T-helper 1 cell (primary cell): ENCODE data around the gene RAB17.
"Not testable (repeated sequence)": the region's sequence is repeated elsewhere in the genome, so short reads cannot be mapped to it uniquely, and the experiment has no call there.

Source experiments
- DNase-seq, 5 donors: peaks; one replicate each; pipeline ENCODE4 v3.0.0-alpha.2; 2012 to 2020

The RAB17 gene

DNA sequence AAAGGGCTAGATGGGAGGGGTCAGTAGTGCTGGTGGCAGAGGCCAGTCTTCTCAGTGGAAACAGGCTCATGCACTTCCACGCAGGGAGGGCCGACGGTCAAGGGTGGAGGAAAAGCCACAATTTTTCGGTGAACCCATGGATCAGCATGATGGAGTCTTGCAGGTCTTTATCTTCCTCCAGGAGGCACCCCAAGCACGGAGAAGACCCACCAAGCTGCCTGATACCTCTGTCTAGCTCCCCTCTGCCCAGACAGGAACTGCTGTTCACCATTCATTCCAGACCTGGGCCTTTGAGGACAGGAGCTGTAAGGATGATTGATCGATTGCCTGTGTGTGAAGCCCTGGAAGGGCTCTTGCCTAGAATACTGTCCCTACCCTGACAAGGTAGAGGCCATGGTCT, 34.0 kb upstream of the RAB17 start:
- no peak for DNase-seq

- DNase-seq, result no peak
Observed at GRCh38 chr2:237623428-237624403, 33.2 kb upstream of the RAB17 start.

- DNase-seq, result no peak
Observed at GRCh38 chr2:237618449-237618848, 27.9 kb upstream of the RAB17 start.

GRCh38 chr2:237617587-237617982, 27.1 kb upstream of the RAB17 start:
- DNase-seq, result no peak

- DNase-seq, result peak in 1 of 5 donors; percentile 13
Observed at GRCh38 chr2:237616734-237617586, 26.4 kb upstream of the RAB17 start.

- DNase-seq, result no peak
Observed at GRCh38 chr2:237616373-237616733, 25.8 kb upstream of the RAB17 start.

- DNase-seq, result no peak
Observed at GRCh38 chr2:237615631-237616249, 25.2 kb upstream of the RAB17 start.

DNA sequence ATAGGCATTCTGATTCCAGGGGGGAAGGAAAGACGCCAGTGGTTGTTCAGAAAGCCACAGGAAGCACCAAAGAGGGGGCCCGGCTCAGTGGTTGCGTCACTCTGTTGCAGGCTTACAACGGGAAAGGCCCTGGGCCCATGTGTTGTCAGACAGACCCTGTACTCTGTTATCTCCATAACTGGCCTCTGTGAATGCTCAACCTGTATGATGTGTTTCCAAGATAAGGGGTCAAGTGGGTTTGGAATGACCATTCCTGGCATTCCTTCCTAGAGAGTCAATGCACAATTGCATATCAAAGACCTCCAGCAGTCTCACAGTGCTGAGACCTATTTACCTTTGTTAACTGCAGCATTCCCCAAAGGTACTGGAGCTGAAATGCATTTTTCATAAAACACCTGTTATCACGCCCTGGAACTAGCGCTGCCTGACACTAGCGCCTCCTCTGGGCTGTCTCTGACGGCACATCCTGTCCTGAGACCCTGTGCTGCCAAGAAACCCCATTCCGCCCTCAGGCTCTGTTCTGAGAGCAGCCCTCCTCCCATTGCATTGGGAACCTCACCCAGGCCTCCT, 23.7 kb upstream of the RAB17 start:
- no peak for DNase-seq

DNA sequence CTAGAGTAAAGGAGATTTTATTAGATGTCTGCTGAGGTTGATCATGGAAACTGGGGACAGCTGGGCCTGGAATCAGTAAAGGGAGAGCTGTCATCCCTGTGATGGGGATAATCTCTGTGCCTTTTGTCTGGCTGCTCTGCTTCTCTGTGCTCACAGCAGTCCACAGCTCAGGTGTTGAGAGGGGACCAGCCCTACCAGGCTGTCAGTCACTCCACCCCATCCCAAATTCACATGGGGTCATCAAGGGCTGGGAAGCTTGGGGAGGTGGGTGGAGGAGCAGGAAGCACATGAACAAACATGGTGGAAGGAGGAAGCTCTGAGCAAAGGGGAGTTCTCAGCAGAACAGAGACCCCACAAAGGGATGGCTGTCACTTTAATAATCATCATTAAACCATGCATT, 23.1 kb upstream of the RAB17 start:
- DNase-seq, result no peak

- DNase-seq, result no peak
Observed at GRCh38 chr2:237612527-237613357, 22.2 kb upstream of the RAB17 start.

GRCh38 chr2:237606522-237606921, 16.0 kb upstream of the RAB17 start:
- DNase-seq, result not testable (repeated sequence)

DNA sequence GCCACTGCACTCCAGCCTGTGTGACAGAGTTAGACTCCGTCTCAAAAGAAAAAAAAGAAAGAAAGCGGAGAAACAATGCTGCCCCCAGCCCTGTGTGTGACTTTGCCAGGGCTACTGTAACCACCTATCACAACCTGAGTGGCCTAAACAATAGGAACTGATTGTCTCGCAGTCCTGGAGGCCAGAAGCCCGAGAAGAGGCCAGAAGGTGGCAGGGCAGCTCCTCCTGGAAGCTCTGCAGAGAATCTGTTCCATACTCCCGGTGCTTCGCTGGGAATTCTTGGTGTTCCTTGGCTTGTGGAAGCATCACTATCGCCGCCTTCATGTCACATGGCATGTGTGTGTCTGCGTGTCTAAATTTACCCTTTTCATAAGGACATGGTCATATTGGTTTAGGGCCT, 14.4 kb upstream of the RAB17 start:
- DNase-seq, result no peak

- no peak for DNase-seq
Observed at GRCh38 chr2:237604391-237604790, 13.9 kb upstream of the RAB17 start.

- peak; percentile 21 to 86 (median 37) for DNase-seq
Observed at GRCh38 chr2:237603718-237604362, 13.3 kb upstream of the RAB17 start.

GRCh38 chr2:237603049-237603717, 12.6 kb upstream of the RAB17 start:
- no peak for DNase-seq

- DNase-seq, result no peak
Observed at GRCh38 chr2:237602409-237602808, 11.9 kb upstream of the RAB17 start.

- no peak for DNase-seq
Observed at GRCh38 chr2:237601453-237602116, 11.1 kb upstream of the RAB17 start.

DNA sequence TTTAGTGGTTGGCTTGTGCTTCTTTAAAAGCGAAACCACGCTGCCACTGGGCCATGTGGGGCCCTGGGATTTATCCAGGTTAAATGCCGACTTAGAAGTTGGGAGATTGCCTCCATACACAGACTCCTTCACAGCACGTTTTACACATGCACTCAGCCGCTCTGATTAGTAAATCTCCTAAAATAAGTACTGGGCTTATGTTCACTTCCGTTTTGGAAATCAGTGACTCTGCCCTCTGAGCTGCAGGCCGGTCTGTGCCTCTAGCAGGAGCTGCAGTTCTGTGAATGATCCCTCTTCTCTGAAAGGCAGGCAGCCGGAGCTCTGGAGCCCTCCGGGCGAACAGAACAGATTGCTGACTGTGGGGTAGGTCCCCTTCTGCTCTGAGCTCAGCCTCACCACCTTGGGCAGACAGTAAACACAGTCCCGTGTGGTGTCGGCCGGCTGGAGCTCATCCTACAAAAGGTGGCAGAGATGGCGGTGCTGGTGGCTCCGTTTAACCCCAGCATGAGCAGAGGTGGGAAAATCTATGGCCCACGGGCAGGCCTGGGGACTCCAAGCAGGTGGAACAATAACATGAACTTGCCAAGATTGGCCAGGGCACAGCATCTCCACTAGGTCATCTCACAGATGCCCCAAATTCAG, 9.8 kb upstream of the RAB17 start:
- DNase-seq, result no peak

DNA sequence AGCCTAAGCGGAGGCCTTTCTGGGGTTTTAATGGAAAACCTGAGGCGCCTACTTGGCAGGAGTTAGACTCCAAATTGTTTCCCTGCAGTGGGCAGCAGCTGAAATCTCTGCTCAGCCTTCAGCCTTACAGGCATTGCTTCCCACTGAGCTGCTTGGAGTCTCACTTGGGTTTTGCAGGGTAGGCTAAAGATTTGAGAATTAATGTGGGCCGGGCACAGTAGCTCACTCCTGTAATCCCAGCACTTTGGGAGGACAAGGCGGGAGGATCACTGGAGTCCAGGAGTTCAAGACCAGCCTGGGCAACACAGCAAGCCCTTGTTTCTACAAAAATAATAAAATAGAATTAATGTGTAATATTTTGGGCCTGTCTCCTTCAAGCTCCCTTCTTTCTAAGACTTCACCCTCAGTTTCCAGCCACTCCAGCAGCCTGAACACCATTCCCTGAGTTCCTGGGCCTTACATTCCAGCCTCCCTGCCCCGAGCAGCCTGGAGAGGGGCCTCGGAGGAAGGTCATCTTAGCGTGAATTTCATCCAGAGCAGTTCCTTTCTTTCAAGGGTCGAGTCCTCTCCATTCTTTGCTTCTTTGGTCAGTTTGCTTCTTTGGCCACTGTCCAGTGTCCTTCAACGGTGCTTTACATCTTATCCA, 9.1 kb upstream of the RAB17 start:
- DNase-seq, result no peak
